ENCODE measurements around the gene TMEM167B.
"Not testable (repeated sequence)": the region's sequence is repeated elsewhere in the genome, so short reads cannot be mapped to it uniquely, and the experiment has no call there.

The TMEM167B gene

DNA sequence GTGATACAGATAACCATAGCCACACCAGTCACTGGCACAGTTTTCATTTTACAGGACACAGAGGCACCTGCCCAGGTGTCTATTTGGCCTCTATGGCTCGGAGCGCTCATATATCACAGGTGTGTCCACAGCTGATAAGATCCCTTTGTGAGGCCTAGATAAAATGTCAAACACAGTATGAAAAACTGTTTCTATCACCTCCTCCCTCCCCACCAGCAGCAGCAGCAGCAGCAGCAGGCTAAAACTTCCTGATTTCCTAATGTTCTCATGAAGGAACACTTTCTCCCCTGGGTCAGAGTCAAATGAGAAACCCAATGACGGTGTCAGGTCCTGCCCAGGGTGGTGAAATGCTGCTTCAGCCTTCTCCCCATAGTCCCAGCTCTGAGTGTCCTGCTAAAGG is 47.8 kb downstream of the TMEM167B start:
- Histone ChIP-seq H3K36me3 (ENCODE audit: control insufficient read depth, insufficient read depth, low read length) (no peaks in the 10 kb centered on the region), H3K4me3 (ENCODE audit: low read depth, low read length) (no peak overlapping the region), H3K27ac (ENCODE audit: low read depth, low read length) (no peak overlapping the region), H3K9ac (ENCODE audit: low read length) (no peak overlapping the region), H3K27me3 (ENCODE audit: control insufficient read depth, insufficient read depth, low read length) (no peaks in the 10 kb centered on the region), H3K9me3 (ENCODE audit: control insufficient read depth, insufficient read depth, low read depth, low read length) (no peaks in the 10 kb centered on the region), H3K4me1 (ENCODE audit: control insufficient read depth, insufficient read depth, low read length) (no peaks in the 10 kb centered on the region)

- Histone ChIP-seq H3K27ac (ENCODE audit: low read depth, low read length) (no peak overlapping the region), H3K9ac (ENCODE audit: low read length) (no peak overlapping the region), H3K4me1 (ENCODE audit: control insufficient read depth, insufficient read depth, low read length) (no peaks in the 10 kb centered on the region), H3K9me3 (ENCODE audit: control insufficient read depth, insufficient read depth, low read depth, low read length) (no peaks in the 10 kb centered on the region), H3K4me3 (ENCODE audit: low read depth, low read length) (no peak overlapping the region), H3K36me3 (ENCODE audit: control insufficient read depth, insufficient read depth, low read length) (no peaks in the 10 kb centered on the region), H3K27me3 (ENCODE audit: control insufficient read depth, insufficient read depth, low read length) (no peaks in the 10 kb centered on the region)
Observed at GRCh38 chr1:109140392-109140791, 49.8 kb downstream of the TMEM167B start.

DNA sequence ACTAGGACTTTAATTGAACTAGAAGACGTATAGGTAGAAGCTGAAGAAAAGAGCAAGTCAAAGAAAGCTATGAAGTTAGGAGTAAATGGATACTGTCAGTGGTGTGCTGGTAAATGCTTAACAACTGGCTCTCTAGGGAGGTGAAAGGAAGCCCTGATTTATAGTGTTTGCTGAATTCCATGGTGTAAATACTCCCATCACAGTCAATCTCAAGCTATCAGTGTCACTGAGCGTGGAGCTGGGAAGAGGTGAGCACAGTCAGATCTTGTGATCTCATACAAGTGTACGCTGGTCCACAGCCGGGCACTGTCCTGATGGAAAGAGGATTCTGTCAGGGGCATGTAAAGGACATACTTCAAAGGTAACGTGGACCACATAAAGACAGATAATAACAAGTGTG is 51.7 kb downstream of the TMEM167B start:
- H3K4me1 ChIP-seq (ENCODE audit: control insufficient read depth, insufficient read depth, low read length): no peaks in the 10 kb centered on the region
- no peak overlapping the region for H3K9ac ChIP-seq (ENCODE audit: low read length)
- H3K36me3 ChIP-seq (ENCODE audit: control insufficient read depth, insufficient read depth, low read length): no peaks in the 10 kb centered on the region
- H3K4me3 ChIP-seq (ENCODE audit: low read depth, low read length): no peak overlapping the region
- H3K27me3 ChIP-seq (ENCODE audit: control insufficient read depth, insufficient read depth, low read length): no peaks in the 10 kb centered on the region
- H3K9me3 ChIP-seq (ENCODE audit: control insufficient read depth, insufficient read depth, low read depth, low read length): no peaks in the 10 kb centered on the region
- no peak overlapping the region for H3K27ac ChIP-seq (ENCODE audit: low read depth, low read length)

- H3K9me3 ChIP-seq (ENCODE audit: control insufficient read depth, insufficient read depth, low read depth, low read length); H3K27ac ChIP-seq (ENCODE audit: low read depth, low read length); H3K9ac ChIP-seq (ENCODE audit: low read length); H3K27me3 ChIP-seq (ENCODE audit: control insufficient read depth, insufficient read depth, low read length); H3K4me1 ChIP-seq (ENCODE audit: control insufficient read depth, insufficient read depth, low read length); H3K4me3 ChIP-seq (ENCODE audit: low read depth, low read length); H3K36me3 ChIP-seq (ENCODE audit: control insufficient read depth, insufficient read depth, low read length): not testable (repeated sequence)
Observed at GRCh38 chr1:109142725-109143124, 52.2 kb downstream of the TMEM167B start.

All from HUES6 (cell line).